HEK293T (cell line): ENCODE data around the gene TOR4A.

ENCODE experiments used
- ARNT ChIP-seq: fragments of 450-650 bp; IDR thresholded peaks from 2 replicates; pipeline ENCODE4 v1.6.1; 2017; ENCODE audit warnings: mild to moderate bottlenecking
- BHLHE40 ChIP-seq: fragments of 450-650 bp; IDR thresholded peaks from 2 replicates; pipeline ENCODE4 v1.6.1; 2016; ENCODE audit warnings: mild to moderate bottlenecking, moderate library complexity, borderline replicate concordance
- CTBP1 ChIP-seq: fragments of 450-650 bp; IDR thresholded peaks from 2 replicates; pipeline ENCODE4 v1.6.1; 2016; ENCODE audit warnings: borderline replicate concordance
- FOXM1 ChIP-seq: fragments of 450-650 bp; IDR thresholded peaks from 2 replicates; pipeline ENCODE4 v1.6.1; 2017; ENCODE audit warnings: mild to moderate bottlenecking, borderline replicate concordance
- HDGF ChIP-seq: fragments of 450-650 bp; IDR thresholded peaks from 2 replicates; pipeline ENCODE4 v1.6.1; 2017; ENCODE audit warnings: antibody characterized with exemption, borderline replicate concordance
- LEF1 ChIP-seq: fragments of 450-650 bp; IDR thresholded peaks from 2 replicates; pipeline ENCODE4 v1.6.1; 2017; ENCODE audit warnings: mild to moderate bottlenecking, borderline replicate concordance
- SP1 ChIP-seq: fragments of 450-650 bp; IDR thresholded peaks from 2 replicates; pipeline ENCODE4 v1.6.1; 2017
- SUZ12 ChIP-seq: fragments of 450-650 bp; IDR thresholded peaks from 2 replicates; pipeline ENCODE4 v1.6.1; 2016; ENCODE audit warnings: mild to moderate bottlenecking
- TARDBP ChIP-seq: fragments of 450-650 bp; IDR thresholded peaks from 2 replicates; pipeline ENCODE4 v1.6.1; 2016
- ZNF384 ChIP-seq: fragments of 450-650 bp; IDR thresholded peaks from 2 replicates; pipeline ENCODE4 v1.6.1; 2016
- TF ChIP-seq, protein P1 (sequence below): fragments of 450-650 bp; IDR thresholded peaks from 2 replicates; pipeline ENCODE4 v1.6.1; 2016

DNA sequence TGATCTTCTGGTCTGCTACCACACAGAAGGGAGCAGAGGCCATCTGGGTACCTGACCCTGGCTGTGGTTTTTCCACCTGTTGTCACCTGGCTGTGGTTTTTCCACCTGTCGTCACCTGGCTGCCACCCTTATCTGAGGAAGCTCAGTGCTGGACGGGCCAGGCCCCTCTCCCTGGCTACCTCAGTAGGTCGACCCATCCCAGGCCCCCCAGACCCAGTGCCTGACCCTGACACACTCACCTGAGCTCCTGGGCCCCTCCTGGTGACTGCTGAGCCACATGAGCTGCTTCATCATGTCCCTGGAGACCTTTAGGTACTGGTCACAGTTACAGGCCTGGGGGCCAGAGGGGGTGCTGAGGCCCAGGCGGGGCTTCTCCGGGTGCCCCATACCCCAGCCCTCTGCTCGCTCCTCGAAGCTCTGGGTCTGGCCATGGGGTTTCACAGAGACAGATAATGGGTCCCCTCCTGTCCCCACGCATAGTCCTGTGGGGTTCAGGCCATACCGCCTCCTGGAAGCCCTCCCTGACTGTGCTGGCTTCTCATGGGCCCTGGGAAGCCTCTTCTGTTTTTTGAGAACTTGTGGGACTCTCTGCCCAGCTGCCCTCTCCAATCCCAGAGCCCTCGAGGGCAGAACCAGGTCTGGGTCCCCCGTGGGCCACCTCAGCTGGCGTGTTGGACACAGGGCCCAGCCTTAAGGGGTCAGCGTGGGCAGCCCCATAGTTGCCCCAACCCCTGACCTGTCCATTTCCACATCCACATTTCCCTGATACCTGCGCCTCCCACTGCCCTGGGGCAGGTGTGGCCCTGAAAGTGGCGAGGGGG, 32.1 kb downstream of the TOR4A start:
- TF ChIP-seq ZNF384 (no peak), HDGF (no peak), SP1 (no peak), CTBP1 (no peak), SUZ12 (no peak), FOXM1 (no peak), ARNT (no peak), BHLHE40 (no peak), LEF1 (no peak), TARDBP (no peak)
- TF ChIP-seq, protein P1, sequence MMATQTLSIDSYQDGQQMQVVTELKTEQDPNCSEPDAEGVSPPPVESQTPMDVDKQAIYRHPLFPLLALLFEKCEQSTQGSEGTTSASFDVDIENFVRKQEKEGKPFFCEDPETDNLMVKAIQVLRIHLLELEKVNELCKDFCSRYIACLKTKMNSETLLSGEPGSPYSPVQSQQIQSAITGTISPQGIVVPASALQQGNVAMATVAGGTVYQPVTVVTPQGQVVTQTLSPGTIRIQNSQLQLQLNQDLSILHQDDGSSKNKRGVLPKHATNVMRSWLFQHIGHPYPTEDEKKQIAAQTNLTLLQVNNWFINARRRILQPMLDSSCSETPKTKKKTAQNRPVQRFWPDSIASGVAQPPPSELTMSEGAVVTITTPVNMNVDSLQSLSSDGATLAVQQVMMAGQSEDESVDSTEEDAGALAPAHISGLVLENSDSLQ, result no peak
